Inflammatory macrophage treated with lipopolysaccharide for 4 hours (primary cell): Measurements from ENCODE around the gene ARL14EP.
A peak's percentile ranks its signal among the peaks of the same experiment; 100 is the strongest.

Source experiments
- DNase-seq: peaks from one replicate; pipeline ENCODE4 v3.0.0-alpha.2; 2020

The ARL14EP gene

DNA sequence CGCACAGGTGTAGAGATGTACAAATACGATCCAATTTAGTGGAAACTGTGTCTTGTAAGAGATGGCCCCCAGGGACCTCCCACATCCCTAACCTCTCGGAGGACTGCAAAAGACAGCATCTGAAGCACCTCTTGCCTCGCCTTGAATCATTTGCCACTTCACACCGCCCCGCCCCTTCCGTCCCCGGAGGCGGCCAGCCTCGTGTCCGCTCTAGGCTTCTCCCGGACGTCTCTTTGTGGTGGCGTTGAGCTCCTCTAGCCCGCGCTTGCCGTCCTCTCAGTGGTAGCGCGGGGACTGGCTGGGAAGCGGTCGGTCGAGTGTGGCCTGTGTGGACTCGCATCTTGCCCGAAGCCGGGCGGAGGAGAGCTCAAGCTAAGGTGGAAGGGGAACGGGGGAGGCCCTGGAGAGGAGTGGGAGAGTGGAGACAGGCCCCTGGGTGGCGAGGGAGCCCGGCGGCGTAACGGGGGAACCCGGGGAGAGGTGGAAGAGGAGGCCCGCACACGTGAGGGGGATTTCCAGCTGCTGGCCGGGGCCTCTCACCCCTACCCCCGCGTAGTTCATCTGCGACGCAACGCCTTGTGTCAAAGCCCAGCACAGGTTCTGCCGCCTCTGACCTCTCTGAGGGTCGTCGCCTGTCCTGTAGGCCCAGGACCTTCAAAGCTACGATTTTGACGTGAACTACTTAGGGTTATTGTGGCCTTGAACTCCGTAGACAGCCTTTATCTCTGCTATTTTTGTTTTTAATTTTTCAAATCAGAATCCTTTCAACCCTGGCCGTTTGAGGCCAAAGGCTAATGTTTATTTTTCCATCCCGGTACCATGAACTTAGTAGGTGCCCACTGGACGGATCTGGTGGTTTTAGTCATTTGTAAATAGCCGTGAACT, at the start of gene ARL14EP:
ARL14EP (plus strand) TSS at position 279 of the 885 bp plus-strand sequence. CDS start 7,845 bp downstream, outside the sequence.
- DNase-seq, result peak; percentile 92

DNA sequence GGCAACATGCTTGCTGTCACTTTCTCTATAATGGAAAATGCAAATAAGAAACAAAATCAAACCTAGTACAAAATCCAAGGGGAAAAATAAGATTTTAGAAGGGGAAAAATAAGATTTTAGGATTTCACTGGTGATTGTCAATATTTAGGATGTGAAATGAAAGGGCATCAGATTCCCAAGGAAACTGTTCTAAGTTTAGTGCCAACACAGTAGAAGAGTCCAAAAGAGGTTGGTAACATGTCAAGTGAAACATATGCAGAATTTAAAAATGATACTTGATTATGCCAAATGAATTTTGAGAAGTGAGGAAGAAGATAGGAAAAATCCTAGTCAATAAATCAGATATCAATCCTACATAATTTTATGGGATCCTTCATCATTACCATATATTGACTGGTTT, 45.7 kb upstream of the ARL14EP start:
- DNase-seq, result no peak

DNA sequence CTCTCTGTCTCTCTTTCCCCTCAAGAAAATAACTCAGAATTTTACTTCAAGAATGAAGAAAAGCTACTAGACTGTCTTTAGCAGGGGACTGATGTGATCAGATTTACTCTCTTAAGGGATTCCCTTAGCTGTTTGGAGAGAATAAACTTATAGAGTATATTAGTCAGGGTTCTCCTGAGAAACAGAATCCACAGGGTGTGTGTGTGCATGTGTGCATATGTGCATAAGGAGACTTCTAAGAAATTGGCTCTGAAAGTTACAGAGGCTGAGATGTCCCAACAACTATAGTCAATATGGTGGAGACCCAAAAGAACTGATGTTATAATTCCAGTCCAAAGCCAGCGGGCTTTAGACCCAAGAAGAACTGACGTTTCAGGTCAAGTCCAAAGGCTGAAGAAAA, 43.1 kb upstream of the ARL14EP start:
- no peak for DNase-seq

DNA sequence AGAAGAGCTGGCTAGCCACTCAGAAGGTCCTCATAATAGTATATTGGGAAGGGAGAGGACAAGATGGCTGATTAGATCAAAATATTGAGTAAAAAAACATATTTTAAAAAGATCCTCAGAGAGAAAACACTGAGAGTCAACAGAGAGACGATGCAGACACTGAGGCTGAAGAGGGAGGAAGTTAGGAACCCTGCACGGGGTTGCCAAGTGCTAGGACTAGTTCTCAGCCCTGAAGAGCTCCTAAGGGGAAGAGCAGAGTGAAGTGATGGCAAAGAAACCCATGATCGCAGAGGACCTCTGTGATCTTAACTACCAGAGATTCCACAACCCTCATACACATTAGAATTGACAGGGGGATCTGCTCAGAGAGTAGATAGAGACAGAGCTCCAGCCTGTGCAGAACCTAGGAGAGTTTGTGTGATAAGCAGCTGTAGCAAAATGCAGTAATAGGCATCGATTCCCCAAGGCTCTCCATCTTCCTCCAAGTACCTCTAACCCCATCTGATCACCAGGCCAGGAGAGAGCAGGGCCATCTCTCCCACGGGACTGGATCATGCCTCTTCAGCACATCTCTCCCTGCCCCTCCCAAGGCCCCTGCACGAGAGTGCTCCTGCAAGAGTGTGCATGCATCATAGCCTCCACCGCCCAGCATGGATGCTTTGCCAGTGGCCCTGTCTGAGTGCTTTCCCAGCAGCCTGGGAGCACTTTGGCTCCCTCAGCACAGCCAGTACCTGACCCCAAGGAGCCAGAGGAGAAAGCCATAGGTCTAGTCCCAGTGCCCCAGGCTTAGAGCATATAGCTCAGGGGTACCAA, 41.2 kb upstream of the ARL14EP start:
- DNase-seq, result no peak

DNA sequence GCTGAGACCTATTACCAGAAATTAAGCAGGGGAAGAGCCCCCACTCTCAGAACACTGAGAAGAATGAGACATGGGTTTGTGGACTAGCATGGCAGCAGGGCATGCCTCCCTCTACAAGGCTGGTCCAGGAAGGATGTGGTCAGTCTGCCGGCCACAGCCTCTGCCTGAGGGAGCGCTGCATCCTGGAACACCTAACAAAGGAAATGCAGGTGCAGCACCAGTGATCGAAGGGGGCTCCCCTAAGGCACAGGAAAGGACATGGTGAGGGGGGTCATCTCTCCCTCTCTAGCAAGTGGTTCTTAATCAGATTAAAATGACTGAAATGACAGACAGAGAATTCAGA, 40.6 kb upstream of the ARL14EP start:
- DNase-seq, result no peak

DNA sequence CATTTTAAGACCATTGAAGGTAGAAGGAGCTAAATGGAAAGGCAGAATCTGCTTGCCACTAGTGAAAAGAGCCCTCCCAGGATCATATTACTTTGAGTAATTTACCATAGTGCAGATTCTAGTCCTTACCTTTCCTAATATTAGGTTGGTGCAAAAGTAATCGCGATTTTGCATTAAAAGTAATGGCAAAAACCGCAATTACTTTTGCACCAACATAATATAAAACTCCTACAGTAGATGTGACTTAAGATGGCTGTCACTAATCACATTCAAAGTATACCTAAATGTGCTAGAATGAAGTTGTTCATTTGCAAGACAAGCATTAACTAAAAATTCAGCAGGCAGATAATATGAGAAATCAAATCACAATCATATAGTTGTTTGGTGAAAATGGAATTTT, 38.1 kb upstream of the ARL14EP start:
- no peak for DNase-seq

DNA sequence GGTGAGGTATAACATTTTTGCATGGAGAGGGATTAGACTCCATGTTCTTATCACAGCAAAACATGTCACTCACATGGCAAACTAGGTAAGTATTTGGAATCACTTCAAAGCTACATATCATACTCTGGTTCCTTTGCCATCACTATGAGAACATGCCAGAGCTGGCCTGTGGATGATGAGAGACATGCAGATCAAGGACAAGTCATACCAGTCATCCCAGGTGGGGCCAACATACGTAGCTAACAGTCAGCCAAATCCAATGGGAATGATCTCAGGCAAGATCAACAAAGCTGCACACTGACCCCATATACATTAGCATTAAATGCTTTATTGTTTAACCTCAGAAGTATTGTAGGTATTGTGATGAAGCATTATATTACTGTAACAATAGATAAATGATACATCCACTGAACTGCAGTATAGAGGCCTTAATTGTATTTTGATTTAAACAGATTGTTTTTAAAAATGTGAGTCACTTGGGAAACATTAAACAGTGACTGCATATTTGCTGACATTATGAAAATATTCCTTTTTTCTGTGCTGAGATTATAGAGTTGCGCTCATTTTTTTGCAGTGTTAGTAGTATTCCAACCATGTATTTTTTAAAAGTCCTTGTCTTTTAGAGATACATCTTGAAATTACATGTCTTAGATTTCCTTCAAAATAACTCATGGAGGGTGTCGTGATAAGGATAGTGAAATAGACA, 37.3 kb upstream of the ARL14EP start:
- no peak for DNase-seq

DNA sequence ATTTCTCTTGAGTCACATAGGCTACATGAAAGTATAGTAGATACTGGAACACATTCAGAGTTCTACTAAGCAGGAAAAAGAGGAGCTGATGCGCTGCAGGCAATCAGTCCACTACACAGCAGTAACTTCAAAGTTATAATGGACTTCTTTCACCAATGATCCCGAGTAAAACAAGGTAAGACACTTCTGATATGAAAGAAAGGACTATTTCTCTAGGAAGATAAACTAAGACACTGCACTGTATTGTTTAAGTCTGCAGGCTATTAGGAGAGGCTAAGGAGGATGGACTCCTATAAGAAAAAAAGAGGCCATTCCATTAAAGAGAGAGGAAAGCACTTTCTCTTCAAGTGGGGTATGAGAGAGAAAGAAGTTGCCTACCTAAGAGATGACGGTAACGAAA, 31.6 kb upstream of the ARL14EP start:
- no peak for DNase-seq

DNA sequence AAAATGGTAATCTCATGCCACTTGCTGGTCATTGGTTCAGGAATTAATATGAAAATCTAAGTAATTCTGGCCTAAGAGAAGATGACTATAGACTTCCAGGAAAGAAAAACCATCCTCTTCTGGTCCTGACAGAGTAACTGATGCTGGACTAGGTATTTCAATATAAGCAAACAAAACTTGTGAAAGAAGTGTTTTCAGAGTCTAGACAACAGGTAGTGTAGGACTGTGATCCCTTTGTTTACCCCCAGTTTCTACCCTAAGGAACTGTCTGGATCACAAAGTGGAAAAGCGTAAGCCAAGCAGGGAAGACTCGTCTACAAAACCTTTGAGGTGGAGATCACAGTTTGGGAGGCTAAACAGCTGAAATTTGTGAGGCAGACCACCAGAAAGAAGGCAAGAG, 30.4 kb upstream of the ARL14EP start:
- no peak for DNase-seq

DNA sequence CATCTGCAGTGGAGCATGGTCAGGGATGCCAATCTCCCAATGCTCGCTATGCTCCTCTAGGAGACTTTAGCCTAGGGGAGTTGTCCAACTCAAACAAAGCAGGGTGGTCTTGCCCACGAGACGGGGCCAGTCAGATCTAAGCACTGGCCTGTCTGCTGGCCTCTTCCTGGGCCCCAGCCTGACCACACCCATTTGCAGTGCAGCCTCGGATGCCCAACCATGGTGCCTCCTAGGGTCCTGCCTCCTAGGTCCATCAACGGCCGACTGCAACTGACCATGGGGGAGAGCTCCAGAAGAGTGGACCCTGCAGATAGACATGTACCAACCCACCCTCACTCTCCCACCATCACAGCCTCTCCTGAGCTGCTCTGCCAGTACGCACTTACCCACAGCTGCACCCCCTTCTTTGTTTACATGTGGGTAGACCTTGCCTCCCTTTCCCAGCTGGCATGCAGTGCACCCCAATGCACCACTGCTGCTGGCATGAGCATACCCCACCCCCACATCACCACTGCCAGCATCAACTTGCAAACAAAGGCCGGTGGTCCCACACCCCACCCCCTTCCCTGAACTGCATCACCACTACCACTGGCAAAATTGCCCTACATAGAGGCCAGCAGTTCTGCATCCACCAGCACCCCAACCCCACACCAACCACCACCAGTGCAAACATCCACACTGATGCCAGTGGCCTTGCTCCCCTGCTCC, 27.6 kb upstream of the ARL14EP start:
- no peak for DNase-seq

DNA sequence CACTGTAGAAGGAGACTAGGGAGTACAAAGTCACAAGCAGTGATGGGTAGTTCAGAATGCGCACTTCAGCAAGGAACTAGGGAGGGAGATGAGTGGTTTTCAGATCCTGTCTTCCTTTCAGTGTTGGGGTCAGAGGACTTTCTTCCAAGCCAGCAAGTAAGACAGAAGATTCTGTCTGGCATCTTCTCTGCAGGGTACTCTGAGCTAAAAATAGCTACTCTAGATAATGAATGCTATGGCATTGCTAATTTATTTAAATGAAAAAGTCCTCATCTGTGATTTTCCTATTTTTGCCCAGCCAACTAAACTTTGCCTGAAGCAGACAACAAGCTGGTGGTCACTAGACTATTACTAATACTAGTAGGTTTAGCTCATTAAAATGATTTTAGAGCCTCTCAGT, 18.3 kb upstream of the ARL14EP start:
- no peak for DNase-seq

DNA sequence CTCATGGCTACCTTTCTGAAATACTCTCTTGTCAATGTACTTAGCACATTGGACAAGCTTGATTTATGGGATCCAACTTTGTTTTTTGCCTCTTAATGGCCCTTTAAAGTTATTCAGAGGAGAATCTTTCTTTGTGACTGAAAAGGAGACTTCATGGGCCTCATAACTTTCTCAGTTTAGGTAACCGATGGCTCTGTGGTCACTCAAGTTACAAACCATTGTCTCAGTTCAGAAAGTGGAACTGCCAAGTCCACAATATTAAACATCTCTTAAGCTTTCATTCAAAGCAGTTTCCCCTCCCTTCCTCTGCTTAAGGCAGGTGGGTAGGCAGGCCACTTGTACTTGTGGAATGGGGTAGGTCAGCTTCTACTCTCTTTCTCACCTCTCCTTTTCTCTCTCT, 12.3 kb upstream of the ARL14EP start:
- no peak for DNase-seq

DNA sequence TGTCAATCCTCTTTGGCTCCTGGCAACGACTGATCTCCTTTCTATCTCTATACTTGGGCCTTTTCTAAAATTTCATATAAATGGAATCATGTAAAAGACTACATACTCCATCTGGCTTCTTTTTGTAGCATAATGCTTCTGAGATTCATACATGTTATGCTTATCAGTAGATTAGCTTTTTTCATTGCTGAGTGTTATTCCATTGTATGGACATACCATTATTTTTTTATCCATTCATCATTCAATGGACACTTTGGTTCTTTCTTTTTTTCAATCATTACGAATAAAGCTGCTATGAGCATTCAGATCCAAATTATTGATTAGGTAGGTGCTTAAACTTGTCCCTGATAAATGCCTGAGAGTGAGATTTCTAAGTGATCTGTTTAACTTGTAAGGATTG, 11.7 kb upstream of the ARL14EP start:
- DNase-seq, result no peak

DNA sequence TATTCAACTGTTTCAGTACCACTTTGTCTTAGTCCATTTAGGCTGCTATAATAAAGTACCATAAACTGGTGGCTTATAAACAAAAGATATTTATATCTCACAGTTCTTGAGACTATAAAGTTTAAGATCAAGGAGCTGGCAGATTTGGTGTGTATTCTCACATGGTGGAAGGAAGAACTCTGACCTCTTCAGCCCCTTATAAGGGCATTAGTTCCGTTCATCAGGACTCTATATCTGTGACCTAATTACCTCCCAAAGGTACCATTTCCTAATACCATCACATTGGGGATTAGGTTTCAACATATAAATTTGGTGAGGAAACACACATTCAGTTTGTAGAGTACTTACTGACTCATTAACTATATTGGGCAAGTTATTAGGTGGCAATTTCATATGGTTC, 10.7 kb upstream of the ARL14EP start:
- DNase-seq, result no peak

DNA sequence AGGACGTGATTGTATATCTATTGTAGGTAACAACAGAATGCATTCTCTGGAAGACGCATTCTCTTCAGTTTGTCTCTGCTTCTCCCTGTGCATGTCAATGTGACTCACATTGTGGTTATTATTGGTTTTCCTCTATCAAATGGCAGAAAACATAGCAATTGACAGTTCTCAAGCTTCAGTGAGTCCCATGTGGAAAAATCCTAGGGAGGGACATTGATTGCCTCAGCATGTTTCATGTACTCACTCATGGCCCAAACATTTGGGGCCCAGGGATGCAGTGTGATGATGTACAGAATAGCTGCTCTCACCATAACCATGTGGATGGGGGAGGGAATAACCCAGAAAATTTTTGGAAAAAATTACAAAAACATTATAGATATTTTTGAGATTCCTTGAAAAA, 9.3 kb upstream of the ARL14EP start:
- no peak for DNase-seq

DNA sequence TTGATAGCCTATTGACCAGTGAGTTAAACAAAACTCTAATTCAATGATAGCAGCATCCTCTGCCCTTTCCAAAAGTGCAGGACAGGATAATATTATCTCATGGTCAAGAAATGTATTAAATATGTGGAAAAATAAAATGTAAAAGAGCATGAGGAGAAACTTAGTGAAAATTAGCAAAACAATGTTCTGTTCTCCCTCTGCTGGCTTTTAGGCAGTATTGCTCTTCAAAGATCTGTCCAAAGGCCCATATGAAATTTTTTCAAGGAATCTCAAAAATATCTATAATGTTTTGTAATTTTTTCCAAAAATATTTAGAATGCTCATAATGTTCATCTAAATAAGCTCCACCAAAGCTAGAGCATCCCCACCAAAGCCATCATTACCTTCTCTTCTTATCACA, 8.3 kb upstream of the ARL14EP start:
- no peak for DNase-seq

DNA sequence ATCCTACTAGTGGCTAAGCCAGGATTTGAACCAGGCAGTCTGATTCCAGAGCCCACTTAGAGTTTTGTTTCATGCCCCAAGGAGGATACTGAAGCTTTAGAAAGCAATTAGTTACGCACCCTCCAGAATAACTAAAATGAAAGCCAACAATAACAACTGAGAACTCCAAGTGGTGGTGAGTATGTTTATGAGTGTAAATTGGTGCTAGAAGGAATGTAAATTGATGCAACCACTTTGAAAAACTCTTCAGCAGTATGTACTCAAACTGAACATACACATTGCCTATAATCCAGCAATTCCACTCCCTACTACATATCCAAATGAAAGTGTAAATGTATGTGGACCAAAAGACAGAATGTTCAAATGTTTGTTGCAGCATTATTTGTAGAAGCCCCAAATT, 6.7 kb upstream of the ARL14EP start:
- no peak for DNase-seq

DNA sequence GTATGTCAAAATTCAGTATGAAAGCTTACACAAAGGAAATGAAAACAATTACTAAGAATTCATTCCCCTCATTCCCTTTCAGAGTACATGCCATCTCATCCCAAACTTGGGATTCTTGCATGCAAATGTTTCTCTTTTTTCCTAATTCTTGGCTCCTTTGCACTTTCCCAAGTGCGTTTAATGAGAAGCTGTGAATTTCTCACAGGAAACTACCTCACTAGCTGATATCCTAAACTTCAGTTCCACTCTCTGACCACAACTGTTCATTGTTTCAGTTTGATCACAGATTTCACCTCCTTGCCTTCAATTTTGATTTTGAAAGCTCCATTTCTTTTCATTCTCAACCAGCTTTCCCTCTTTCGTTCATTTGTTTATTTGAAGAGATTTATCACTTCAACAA, 5.9 kb upstream of the ARL14EP start:
- DNase-seq, result no peak

DNA sequence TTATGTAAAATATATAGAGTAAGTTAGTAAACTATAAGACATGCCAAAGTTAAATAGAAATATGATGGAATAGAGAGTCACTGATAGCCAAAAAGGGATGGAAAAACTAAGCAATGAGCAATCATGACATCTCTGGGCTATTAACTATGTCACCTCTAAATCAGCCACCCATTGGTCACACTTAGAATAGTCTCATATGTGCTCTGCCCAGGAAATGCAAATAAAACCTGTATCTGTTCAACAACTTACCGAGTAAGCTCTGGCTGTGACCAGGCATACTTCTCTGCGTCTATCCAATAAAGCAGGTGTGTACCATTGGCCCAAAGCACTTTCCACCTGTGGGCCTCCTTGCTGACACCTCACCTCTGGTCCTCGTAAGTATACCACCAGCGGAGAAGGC, 1.6 kb upstream of the ARL14EP start:
- DNase-seq, result no peak

DNA sequence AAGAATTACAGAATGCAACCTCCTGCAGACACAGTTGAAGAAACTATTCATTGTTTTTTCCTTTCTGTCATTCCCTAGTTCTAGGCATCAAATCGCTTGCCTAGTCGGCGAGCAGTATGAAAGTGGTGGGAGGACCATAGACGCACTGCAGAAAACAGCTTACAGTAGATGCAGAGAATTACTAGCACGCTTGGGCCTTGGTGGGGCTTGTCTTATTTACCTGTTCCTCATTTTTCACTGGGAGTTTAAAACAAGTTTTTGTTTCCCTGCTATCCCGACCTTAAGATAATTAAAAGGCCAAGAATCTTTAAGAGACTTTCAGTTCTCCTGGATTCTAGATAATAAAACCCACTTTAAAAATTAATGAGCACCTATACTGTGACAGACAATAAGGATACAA, 713 bp upstream of the ARL14EP start:
- DNase-seq, result no peak

DNA sequence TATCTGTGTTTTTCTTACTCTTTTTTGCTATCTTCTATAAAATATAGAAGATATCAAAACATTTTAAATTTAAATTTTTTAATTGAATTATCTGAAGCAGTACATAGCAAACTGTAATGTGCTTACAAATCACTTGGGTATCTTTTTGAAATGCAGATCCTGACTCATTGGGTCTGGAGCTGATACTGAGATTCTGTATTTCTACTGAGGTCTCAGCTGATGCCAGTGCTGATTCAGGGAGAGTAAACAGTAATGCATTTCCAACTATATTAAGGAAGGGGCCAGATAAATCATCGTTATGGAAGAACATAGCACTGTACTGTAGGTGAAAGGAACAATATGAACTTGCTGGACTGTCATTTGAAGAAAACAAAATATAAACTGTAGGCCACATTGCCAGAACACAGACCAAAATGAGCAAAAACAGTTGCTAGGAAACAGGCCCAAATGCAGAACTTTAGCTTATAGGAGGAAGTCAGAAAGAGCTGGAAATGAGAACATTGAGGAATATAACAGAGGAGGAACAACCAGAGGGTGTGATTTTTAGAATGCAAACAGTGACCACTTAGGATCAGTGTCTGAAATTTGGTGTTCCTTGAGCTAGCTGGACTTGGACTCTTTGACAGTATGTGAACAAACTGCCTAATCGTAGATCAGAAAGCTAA, 3.3 kb downstream of the ARL14EP start:
- DNase-seq, result peak; percentile 61

DNA sequence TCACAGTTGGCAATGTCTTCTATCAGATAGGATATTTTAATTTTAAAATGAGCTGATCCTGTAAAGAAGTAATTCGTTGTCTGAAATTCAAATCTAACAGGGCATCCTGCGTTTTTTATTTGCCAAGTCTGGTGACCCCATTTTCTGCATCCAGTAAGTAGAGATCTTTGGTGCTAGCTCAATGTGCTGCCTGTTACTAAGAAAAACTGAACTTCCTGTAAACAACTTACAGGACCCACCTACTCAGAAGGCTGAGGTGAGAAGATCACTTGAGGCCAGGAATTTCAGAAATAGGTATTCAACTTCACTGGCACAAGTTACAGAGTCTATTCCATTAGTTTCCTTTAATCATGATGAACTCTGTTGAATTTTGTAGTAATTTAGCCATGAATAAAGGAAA, 4.0 kb downstream of the ARL14EP start:
- no peak for DNase-seq

DNA sequence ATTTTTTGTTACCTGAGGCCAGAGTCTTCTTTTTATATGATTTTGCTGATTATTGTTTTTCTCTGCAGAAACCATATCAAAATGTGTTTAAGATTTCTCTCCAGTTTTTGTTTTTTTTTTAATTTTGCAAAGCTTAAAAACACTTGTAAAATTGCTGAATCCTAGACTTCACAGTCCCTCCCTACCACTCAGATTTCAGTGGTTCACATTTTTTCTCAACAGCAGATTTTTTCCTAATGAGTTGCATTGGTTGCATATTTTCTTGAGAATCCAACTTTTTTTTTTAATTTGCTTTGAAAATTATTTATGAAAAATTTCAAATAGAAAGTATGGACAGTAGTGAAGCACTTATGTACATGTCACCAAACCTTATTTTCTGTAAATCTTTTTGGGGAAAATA, 5.8 kb downstream of the ARL14EP start:
- no peak for DNase-seq
